Prostate gland (tissue), 2 donors: Measurements from ENCODE around the gene ITGAV.

Experiments
- POLR2A ChIP-seq: fragments of 450-650 bp; IDR thresholded peaks from one replicate; pipeline ENCODE4 v1.6.1; 2016; ENCODE audit warnings: antibody characterized with exemption, mild to moderate bottlenecking
- TF ChIP-seq, protein P1 (sequence below), 4 experiments: fragments of 200-600 bp in 2 of 4; fragments of 450-650 bp in 2 of 4; sonication (generic) in 2 of 4; IDR thresholded peaks; 1 replicate in 3 of 4; 2 replicates in 1 of 4; pipeline ENCODE4 v1.5.1; 2016 to 2019; ENCODE audit warnings: antibody characterized with exemption in 4 of 4, mild to moderate bottlenecking in 2 of 4, moderate library complexity in 2 of 4

- TF ChIP-seq, protein P1, sequence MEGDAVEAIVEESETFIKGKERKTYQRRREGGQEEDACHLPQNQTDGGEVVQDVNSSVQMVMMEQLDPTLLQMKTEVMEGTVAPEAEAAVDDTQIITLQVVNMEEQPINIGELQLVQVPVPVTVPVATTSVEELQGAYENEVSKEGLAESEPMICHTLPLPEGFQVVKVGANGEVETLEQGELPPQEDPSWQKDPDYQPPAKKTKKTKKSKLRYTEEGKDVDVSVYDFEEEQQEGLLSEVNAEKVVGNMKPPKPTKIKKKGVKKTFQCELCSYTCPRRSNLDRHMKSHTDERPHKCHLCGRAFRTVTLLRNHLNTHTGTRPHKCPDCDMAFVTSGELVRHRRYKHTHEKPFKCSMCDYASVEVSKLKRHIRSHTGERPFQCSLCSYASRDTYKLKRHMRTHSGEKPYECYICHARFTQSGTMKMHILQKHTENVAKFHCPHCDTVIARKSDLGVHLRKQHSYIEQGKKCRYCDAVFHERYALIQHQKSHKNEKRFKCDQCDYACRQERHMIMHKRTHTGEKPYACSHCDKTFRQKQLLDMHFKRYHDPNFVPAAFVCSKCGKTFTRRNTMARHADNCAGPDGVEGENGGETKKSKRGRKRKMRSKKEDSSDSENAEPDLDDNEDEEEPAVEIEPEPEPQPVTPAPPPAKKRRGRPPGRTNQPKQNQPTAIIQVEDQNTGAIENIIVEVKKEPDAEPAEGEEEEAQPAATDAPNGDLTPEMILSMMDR (IDR thresholded peaks at IDR 0.05): no peak
- no peak for TF ChIP-seq POLR2A
Observed at GRCh38 chr2:186688813-186689212, 99.0 kb downstream of the ITGAV start.
